AG04449 (cell line): ENCODE data around the gene ADPGK.
"Not testable (repeated sequence)": the region's sequence is repeated elsewhere in the genome, so short reads cannot be mapped to it uniquely, and the experiment has no call there.

Experiments
- CTCF ChIA-PET: fragments of 350-600 bp; formaldehyde crosslinking; extraction: SDS; loops from one replicate; lab custom pipeline; 2021; ENCODE audit warnings: antibody characterized with exemption; lab: Yijun Ruan, JAX
- POLR2A ChIA-PET: fragments of 400-600, 350-600 bp; formaldehyde crosslinking; extraction: SDS; loops from one replicate; lab custom pipeline; 2020; ENCODE audit warnings: antibody characterized with exemption, inconsistent platforms; lab: Yijun Ruan, JAX
- DNase-seq: peaks from one replicate; pipeline ENCODE4 v3.0.0-alpha.2; 2010; ENCODE audit warnings: low read depth, low spot score
- H3K4me3 ChIP-seq: 2 replicates; pipeline ENCODE4 v1.5.1; 2011; ENCODE audit warnings: low read depth, mild to moderate bottlenecking, control low read depth, low read length
- CTCF ChIP-seq: IDR thresholded peaks from one replicate; pipeline ENCODE4 v1.5.1; 2011; ENCODE audit warnings: mild to moderate bottlenecking, moderate library complexity, low read length, control low read depth, inconsistent platforms; ENCODE audit not compliant: insufficient read depth; ENCODE audit errors: missing control alignments

ADPGK gene

GRCh38 chr15:72820278-72820677, 36.7 kb upstream of the ADPGK start:
- no peak overlapping the region for H3K4me3 ChIP-seq
- no peak for DNase-seq
- TF ChIP-seq CTCF = no peak
- POLR2A ChIA-PET = interaction anchor here (0.5 kb wide), 1 partner anchor 142 kb away, joined by 3 read pairs; no protein-coding TSS in a partner anchor
- CTCF ChIA-PET = no interaction called here

GRCh38 chr15:72818632-72819031, 35.1 kb upstream of the ADPGK start:
- POLR2A ChIA-PET = no interaction called here
- no peak overlapping the region for H3K4me3 ChIP-seq
- DNase-seq = no peak
- CTCF ChIA-PET = no interaction called here
- no peak for TF ChIP-seq CTCF

- CTCF ChIA-PET = no interaction called here
Observed at GRCh38 chr15:72813345-72814004, 29.9 kb upstream of the ADPGK start.

GRCh38 chr15:72809329-72809728, 25.8 kb upstream of the ADPGK start:
- CTCF ChIA-PET = no interaction called here
- TF ChIP-seq CTCF = no peak
- no peak for DNase-seq
- H3K4me3 ChIP-seq = no peak overlapping the region
- POLR2A ChIA-PET = no interaction called here

More at GRCh38 chr15:72813345-72814004, 29.9 kb upstream of the ADPGK start:
- POLR2A ChIA-PET = no interaction called here
- no peak overlapping the region for H3K4me3 ChIP-seq
- no peak for DNase-seq
- no peak for TF ChIP-seq CTCF

GRCh38 chr15:72807346-72807745, 23.8 kb upstream of the ADPGK start:
- H3K4me3 ChIP-seq, DNase-seq, POLR2A ChIA-PET, CTCF ChIA-PET: not testable (repeated sequence)

GRCh38 chr15:72803006-72803405, 19.4 kb upstream of the ADPGK start:
- H3K4me3 ChIP-seq = no peak overlapping the region
- DNase-seq = no peak
- ChIA-PET POLR2A (no interaction called here), CTCF (interaction anchor here (0.9 kb wide), 1 partner anchor 9 kb away, joined by 3 read pairs; no protein-coding TSS in a partner anchor)
- no peak for TF ChIP-seq CTCF
